Stimulated activated CD8-positive, alpha-beta memory T cell treated with anti-CD3 and anti-CD28 coated beads, Interleukin-4, amount 100 ng/mL, for 4 hours (primary cell): ENCODE data around the gene WNK3.

Source experiments
- DNase-seq, 2 donors: peaks; one replicate each; pipeline ENCODE4 v3.0.0-alpha.2; 2020; ENCODE audit warnings: low read depth in 2 of 2, low spot score in 1 of 2

Gene WNK3

GRCh38 chrX:54171527-54172250 lies 186.2 kb downstream of the WNK3 start:
- no peak for DNase-seq

GRCh38 chrX:54171091-54171490 lies 186.8 kb downstream of the WNK3 start:
- no peak for DNase-seq

GRCh38 chrX:54166915-54167314 lies 190.9 kb downstream of the WNK3 start:
- no peak for DNase-seq

- DNase-seq, result no peak
These were observed 200.3 kb downstream of the WNK3 start for GRCh38 chrX:54157561-54157960.
